ENCODE results near the gene TLCD5.

The TLCD5 gene

GRCh38 chr11:120365512-120365911 lies 40.4 kb downstream of the TLCD5 start:
- no peak overlapping the region for H3K4me3 ChIP-seq (ENCODE audit: low read depth, low read length)
- DNase-seq (ENCODE audit: low read depth) = no peak

GRCh38 chr11:120372296-120372695 lies 47.2 kb downstream of the TLCD5 start:
- DNase-seq (ENCODE audit: low read depth) = no peak
- H3K4me3 ChIP-seq (ENCODE audit: low read depth, low read length) = no peak overlapping the region

GRCh38 chr11:120375076-120375475 lies 50.0 kb downstream of the TLCD5 start:
- DNase-seq (ENCODE audit: low read depth) = no peak
- H3K4me3 ChIP-seq (ENCODE audit: low read depth, low read length) = no peak overlapping the region

GRCh38 chr11:120376547-120377182 lies 51.6 kb downstream of the TLCD5 start:
- H3K4me3 ChIP-seq (ENCODE audit: low read depth, low read length) = no peak overlapping the region
- DNase-seq (ENCODE audit: low read depth) = no peak

- no peak overlapping the region for H3K4me3 ChIP-seq (ENCODE audit: low read depth, low read length)
- no peak for DNase-seq (ENCODE audit: low read depth)
Measured at GRCh38 chr11:120378474-120378873, 53.4 kb downstream of the TLCD5 start.

GRCh38 chr11:120381401-120381800 lies 56.3 kb downstream of the TLCD5 start:
- DNase-seq (ENCODE audit: low read depth) = no peak
- no peak overlapping the region for H3K4me3 ChIP-seq (ENCODE audit: low read depth, low read length)

All from skeletal muscle cell (primary cell).